Middle frontal gyrus (tissue), 1 donor: ENCODE results near the gene EPHB6.

Source experiments
- DNase-seq: peaks from one replicate; pipeline ENCODE4 v3.0.0-alpha.2; 2015; ENCODE audit warnings: low spot score; ENCODE audit errors: extremely low spot score

Gene EPHB6

DNA sequence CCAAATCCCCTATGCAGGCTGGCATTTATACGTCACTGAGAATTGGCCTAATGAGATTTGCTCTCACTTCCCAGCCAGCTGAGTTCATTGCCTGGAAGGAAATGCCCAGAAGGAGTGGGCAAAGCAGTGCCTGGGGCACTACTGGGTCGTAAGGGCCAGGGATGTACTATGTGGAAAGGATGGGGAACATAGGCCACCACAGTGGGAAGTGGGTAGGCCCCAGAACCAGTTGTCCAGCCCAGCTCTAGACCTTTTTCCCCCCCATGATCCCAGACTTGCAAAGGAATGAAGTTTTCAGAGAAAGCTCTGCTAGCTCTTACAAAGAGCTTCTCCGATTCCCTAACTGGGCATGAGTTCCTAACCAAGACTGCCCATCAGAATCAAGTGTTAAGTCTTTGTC lies 64.8 kb downstream of the EPHB6 start:
- no peak for DNase-seq
